DOHH2 (cell line): ENCODE data around the gene SLC16A5.
A peak's percentile ranks its signal among the peaks of the same experiment; 100 is the strongest.

Source experiments
- H3F3A ChIP-seq: fragments of 200-600 bp; sonication (generic), shearing (Covaris generic); 2 replicates; pipeline ENCODE4 v1.6.0; 2016; ENCODE audit warnings: antibody characterized with exemption, mild to moderate bottlenecking; ENCODE audit not compliant: control insufficient read depth, insufficient read depth
- H3K27ac ChIP-seq: fragments of 200-600 bp; sonication (generic); 2 replicates; pipeline ENCODE4 v1.5.1; 2014; ENCODE audit warnings: low read depth, mild to moderate bottlenecking, low read length, moderate library complexity
- H3K27me3 ChIP-seq: fragments of 200-600 bp; sonication (generic); 2 replicates; pipeline ENCODE4 v1.6.1; 2014; ENCODE audit warnings: mild to moderate bottlenecking, low read length, mixed read lengths; ENCODE audit not compliant: control insufficient read depth
- H3K36me3 ChIP-seq: fragments of 200-600 bp; sonication (generic); 2 replicates; pipeline ENCODE4 v1.6.1; 2014; ENCODE audit warnings: mild to moderate bottlenecking, low read length, moderate library complexity, mixed read lengths; ENCODE audit not compliant: control insufficient read depth
- H3K4me1 ChIP-seq: fragments of 200-600 bp; sonication (generic); 2 replicates; pipeline ENCODE4 v1.6.1; 2014; ENCODE audit warnings: mild to moderate bottlenecking, low read length, mixed read lengths; ENCODE audit not compliant: control insufficient read depth
- H3K4me2 ChIP-seq: fragments of 200-600 bp; sonication (generic); 2 replicates; pipeline ENCODE4 v1.6.0; 2014; ENCODE audit warnings: mild to moderate bottlenecking, low read length, moderate library complexity
- H3K4me3 ChIP-seq: fragments of 200-600 bp; sonication (generic); 2 replicates; pipeline ENCODE4 v1.5.1; 2014; ENCODE audit warnings: mild to moderate bottlenecking, low read length, mixed read lengths
- H3K79me2 ChIP-seq: fragments of 200-600 bp; sonication (generic); 2 replicates; pipeline ENCODE4 v1.6.1; 2014; ENCODE audit warnings: mild to moderate bottlenecking, low read length, mixed read lengths; ENCODE audit not compliant: control insufficient read depth
- H3K9me2 ChIP-seq: fragments of 200-600 bp; sonication (generic); replicated peaks from 2 replicates; pipeline ENCODE4 v1.6.1; 2014; ENCODE audit warnings: mild to moderate bottlenecking, low read length, mixed read lengths; ENCODE audit not compliant: control insufficient read depth
- H3K9me3 ChIP-seq: fragments of 200-600 bp; sonication (generic); 2 replicates; pipeline ENCODE4 v1.6.1; 2014; ENCODE audit warnings: antibody characterized with exemption, low read length, mixed read lengths; ENCODE audit not compliant: control insufficient read depth, insufficient read depth
- H4K20me1 ChIP-seq: fragments of 200-600 bp; sonication (generic); 2 replicates; pipeline ENCODE4 v1.6.0; 2014; ENCODE audit warnings: low read depth, mild to moderate bottlenecking, antibody characterized with exemption, low read length, moderate library complexity; ENCODE audit not compliant: control insufficient read depth, insufficient read depth
- EZH2phosphoT487 ChIP-seq: fragments of 200-600 bp; sonication (generic); IDR thresholded peaks from 2 replicates; pipeline ENCODE4 v1.6.1; 2017; ENCODE audit warnings: borderline replicate concordance, mild to moderate bottlenecking, antibody characterized with exemption, low read length, moderate library complexity, mixed read lengths
- TF ChIP-seq, protein P1 (sequence below): fragments of 200-600 bp; sonication (generic); IDR thresholded peaks from one replicate; pipeline ENCODE4 v1.5.1; 2014; ENCODE audit warnings: antibody characterized with exemption, mild to moderate bottlenecking, low read depth, low read length; ENCODE audit not compliant: poor library complexity, severe bottlenecking

Gene SLC16A5

DNA sequence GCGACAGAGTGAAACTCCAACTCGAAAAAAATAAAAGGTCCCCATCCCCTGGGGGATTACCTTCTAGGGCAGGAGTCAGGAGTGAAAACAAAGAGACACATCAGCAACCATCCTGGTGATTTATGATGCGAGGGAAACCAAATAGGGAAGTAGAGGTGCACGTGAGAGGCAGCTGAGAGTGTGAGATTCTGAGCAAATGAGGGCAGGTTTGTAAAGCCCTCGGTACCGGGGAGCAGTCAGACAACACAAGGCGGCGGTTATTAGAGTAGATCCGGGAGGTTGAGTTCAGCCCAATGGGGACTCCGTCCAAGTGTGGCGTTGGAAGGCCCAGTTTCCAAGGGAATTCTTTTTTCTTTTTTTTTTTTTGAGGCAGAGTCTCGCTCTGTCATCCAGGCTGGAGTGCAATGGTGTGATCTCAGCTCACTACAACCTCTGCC, 14.6 kb downstream of the SLC16A5 start:
- H3K79me2 ChIP-seq: no peaks in the 10 kb centered on the region
- H3F3A ChIP-seq: no peaks in the 10 kb centered on the region
- H3K27ac ChIP-seq: no peak overlapping the region
- H3K4me2 ChIP-seq: peak overlapping the region; percentile 33
- no peaks in the 10 kb centered on the region for H3K36me3 ChIP-seq
- TF ChIP-seq, protein P1, sequence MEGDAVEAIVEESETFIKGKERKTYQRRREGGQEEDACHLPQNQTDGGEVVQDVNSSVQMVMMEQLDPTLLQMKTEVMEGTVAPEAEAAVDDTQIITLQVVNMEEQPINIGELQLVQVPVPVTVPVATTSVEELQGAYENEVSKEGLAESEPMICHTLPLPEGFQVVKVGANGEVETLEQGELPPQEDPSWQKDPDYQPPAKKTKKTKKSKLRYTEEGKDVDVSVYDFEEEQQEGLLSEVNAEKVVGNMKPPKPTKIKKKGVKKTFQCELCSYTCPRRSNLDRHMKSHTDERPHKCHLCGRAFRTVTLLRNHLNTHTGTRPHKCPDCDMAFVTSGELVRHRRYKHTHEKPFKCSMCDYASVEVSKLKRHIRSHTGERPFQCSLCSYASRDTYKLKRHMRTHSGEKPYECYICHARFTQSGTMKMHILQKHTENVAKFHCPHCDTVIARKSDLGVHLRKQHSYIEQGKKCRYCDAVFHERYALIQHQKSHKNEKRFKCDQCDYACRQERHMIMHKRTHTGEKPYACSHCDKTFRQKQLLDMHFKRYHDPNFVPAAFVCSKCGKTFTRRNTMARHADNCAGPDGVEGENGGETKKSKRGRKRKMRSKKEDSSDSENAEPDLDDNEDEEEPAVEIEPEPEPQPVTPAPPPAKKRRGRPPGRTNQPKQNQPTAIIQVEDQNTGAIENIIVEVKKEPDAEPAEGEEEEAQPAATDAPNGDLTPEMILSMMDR: no peak
- TF ChIP-seq EZH2phosphoT487: no peak
- no peaks in the 10 kb centered on the region for H3K9me2 ChIP-seq
- H4K20me1 ChIP-seq: no peaks in the 10 kb centered on the region
- H3K27me3 ChIP-seq: peaks cover 26% of the 10 kb centered on the region
- H3K9me3 ChIP-seq: no peaks in the 10 kb centered on the region
- H3K4me3 ChIP-seq: no peak overlapping the region
- H3K4me1 ChIP-seq: peaks cover 24% of the 10 kb centered on the region

DNA sequence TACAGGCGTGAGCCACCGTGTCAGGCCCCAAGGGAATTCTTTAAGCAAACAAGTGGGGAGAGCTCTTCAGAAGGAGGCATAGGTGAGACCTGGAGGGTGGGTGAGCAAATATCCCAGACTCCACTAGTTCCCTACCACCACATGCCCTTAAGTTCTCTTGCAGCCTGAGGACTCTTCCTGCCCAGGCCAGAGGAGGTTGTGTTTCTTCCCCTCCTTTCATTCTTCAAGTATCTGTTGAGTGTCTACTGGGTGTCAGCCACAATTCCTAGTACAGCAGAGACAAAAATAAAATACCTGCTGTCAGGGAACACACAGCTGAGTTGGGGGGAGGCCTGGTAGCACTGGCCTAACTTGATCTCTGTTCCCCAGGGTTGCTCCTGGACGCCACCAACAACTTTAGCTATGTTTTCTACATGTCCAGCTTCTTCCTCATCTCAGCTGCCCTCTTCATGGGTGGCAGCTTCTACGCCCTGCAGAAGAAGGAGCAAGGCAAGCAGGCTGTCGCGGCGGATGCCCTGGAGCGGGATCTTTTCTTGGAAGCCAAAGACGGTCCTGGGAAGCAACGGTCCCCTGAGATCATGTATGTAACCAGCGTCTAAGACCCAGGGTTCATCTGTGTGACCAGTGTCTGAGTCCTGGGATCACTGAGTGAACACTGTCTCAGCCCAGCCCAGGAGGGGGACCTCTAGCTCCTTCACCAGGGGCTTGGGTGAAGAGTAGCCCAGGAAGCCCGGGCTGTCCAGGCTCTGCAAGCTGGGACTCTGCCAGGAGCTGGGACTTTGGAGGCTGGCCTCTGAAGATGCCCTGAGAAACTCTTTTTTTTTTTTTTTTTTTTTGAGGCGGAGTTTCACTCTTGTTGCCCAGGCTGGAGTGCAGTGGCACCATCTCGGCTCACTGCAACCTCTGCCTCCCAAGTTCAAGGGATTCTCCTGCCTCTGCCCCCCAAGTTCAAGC, 16.1 kb downstream of the SLC16A5 start:
- H3F3A ChIP-seq: no peaks in the 10 kb centered on the region
- no peak for TF ChIP-seq EZH2phosphoT487
- TF ChIP-seq, protein P1: no peak
- H3K36me3 ChIP-seq: no peaks in the 10 kb centered on the region
- H3K27me3 ChIP-seq: peaks cover 23% of the 10 kb centered on the region
- H3K79me2 ChIP-seq: no peaks in the 10 kb centered on the region
- H3K9me2 ChIP-seq: no peaks in the 10 kb centered on the region
- no peak overlapping the region for H3K4me3 ChIP-seq
- peaks cover 22% of the 10 kb centered on the region for H3K4me1 ChIP-seq
- H3K9me3 ChIP-seq: no peaks in the 10 kb centered on the region
- no peaks in the 10 kb centered on the region for H4K20me1 ChIP-seq
- H3K4me2 ChIP-seq: no peak overlapping the region
- no peak overlapping the region for H3K27ac ChIP-seq

DNA sequence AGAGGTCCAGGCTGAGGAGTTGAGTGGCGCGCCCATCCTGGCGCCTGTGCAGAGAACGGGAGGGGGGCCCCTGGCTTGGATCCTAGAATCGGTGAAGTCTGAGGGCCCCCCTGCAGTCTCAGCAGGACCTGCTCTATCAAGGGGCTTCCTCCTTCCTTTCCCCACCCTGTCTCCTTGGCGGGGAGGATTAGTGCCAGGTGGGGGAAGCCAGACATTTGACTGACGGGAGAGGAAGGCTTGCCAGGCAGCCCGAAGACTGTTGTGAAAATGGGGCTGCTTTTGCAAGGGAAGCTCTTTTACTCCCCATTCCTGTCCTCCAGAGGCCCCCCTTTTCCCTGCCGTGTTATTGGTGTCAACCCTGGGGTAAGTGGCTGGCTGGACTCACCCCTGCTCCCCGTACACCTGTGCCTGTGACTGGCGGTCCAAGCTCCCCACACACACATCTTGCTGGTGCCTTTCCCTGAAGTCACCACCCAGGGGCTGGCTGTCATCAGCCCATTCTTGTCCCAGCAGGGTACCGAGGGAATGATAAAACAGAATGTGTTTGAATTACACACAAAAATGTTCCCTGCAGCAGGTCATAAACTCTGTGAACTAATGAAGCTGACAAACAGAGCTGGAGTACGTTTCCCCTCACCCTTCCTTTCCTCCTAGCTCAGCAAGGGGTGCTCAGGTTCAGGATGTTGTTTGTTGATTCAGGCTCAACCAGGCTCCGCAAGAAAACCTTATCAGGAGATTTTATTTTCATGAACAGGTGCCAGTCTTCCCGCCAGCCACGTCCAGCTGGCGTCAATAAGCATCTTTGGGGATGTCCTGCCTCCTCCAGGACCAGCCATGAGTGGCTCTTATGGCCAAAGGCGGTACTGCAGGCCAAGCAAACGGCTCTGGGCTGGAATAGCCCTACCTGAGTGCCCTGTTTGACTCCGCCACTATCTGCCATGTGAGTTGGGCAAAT, 17.6 kb downstream of the SLC16A5 start:
- H3F3A ChIP-seq: no peaks in the 10 kb centered on the region
- no peaks in the 10 kb centered on the region for H3K9me3 ChIP-seq
- no peaks in the 10 kb centered on the region for H3K9me2 ChIP-seq
- H3K79me2 ChIP-seq: peaks cover 2% of the 10 kb centered on the region
- peaks cover 25% of the 10 kb centered on the region for H3K27me3 ChIP-seq
- no peak overlapping the region for H3K4me2 ChIP-seq
- no peak overlapping the region for H3K4me3 ChIP-seq
- no peaks in the 10 kb centered on the region for H4K20me1 ChIP-seq
- TF ChIP-seq, protein P1: peak; percentile 67
- no peak for TF ChIP-seq EZH2phosphoT487
- no peaks in the 10 kb centered on the region for H3K36me3 ChIP-seq
- peaks cover 28% of the 10 kb centered on the region for H3K4me1 ChIP-seq
- H3K27ac ChIP-seq: no peak overlapping the region
